Osteoblast (primary cell): ENCODE measurements around the gene AMOTL1. TPM values are rescaled to one million over a fixed set of nuclear protein-coding genes. Genes with fewer than 3 reads are reported as not detected.

Source experiments
- DNase-seq: peaks from one replicate; pipeline ENCODE4 v3.0.0; 2011; ENCODE audit warnings: low spot score, mixed read lengths; ENCODE audit not compliant: insufficient read length; ENCODE audit errors: missing footprints
- H2AFZ ChIP-seq: 2 replicates; pipeline ENCODE4 v1.6.0; 2011; ENCODE audit warnings: mild to moderate bottlenecking, low read length
- H3K27ac ChIP-seq: 2 replicates; pipeline ENCODE4 v1.5.1; 2011; ENCODE audit warnings: mild to moderate bottlenecking, low read depth, low read length, moderate library complexity
- H3K27me3 ChIP-seq: 2 replicates; pipeline ENCODE4 v1.6.0; 2012; ENCODE audit warnings: mild to moderate bottlenecking, control low read depth, inconsistent platforms, low read length, moderate library complexity; ENCODE audit not compliant: insufficient read depth
- H3K36me3 ChIP-seq: 2 replicates; pipeline ENCODE4 v1.5.1; 2011; ENCODE audit warnings: mild to moderate bottlenecking, low read length, control low read depth, moderate library complexity; ENCODE audit not compliant: insufficient read depth
- H3K4me1 ChIP-seq: 2 replicates; pipeline ENCODE4 v1.5.1; 2011; ENCODE audit warnings: mild to moderate bottlenecking, low read length, control low read depth, moderate library complexity; ENCODE audit not compliant: insufficient read depth
- H3K4me2 ChIP-seq: 2 replicates; pipeline ENCODE4 v1.6.0; 2011; ENCODE audit warnings: mild to moderate bottlenecking, low read length; ENCODE audit not compliant: insufficient read depth
- H3K4me3 ChIP-seq: fragments of 200-600 bp; sonication (generic); 3 replicates; pipeline ENCODE4 v1.5.1; 2012; ENCODE audit warnings: mild to moderate bottlenecking, low read length, inconsistent platforms; ENCODE audit not compliant: insufficient read depth
- H3K79me2 ChIP-seq: 2 replicates; pipeline ENCODE4 v1.6.0; 2012; ENCODE audit warnings: mild to moderate bottlenecking, low read length, control low read depth, inconsistent platforms; ENCODE audit not compliant: insufficient read depth
- H3K9me3 ChIP-seq: 2 replicates; pipeline ENCODE4 v1.5.1; 2011; ENCODE audit warnings: low read depth, low read length, control low read depth
- H4K20me1 ChIP-seq: 2 replicates; pipeline ENCODE4 v1.6.0; 2012; ENCODE audit warnings: mild to moderate bottlenecking, low read length, control low read depth; ENCODE audit not compliant: insufficient read depth
- total RNA-seq: library from RNA; depleted of rRNA; stranded (reverse); fragments of >200 nt; gene quantifications from 2 replicates; pipeline ENCODE4 v1.2.3, GENCODE V29; 2012
- TF ChIP-seq, protein P1 (sequence below): IDR thresholded peaks from 2 replicates; pipeline ENCODE4 v1.5.1; 2011; ENCODE audit warnings: mild to moderate bottlenecking, low read depth, low read length, moderate library complexity; ENCODE audit errors: extremely low read depth

The AMOTL1 gene
- total RNA-seq, 1 donor, result 53.6 TPM

DNA sequence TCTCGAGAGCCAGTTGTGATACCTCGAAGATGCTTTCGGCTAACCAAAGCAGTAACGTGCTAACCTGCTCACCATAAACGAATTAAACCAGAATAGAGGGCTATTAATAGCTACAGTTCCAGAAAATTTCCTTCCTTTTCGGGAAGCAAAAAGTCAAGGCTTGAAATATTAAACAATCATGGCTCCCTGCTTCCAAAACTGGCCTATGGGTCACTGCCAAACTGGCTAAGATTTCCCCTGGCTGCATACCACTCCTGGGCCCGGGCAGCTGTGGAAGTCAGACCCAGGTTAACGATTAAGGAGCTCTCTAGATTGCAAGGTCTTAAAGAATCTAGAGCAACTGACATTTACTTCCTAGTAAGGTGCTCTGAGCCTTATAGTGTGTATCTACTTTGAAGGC lies 1.7 kb downstream of the AMOTL1 start:
- no peaks in the 10 kb centered on the region for H3K36me3 ChIP-seq
- no peak for DNase-seq
- peaks cover 17% of the 10 kb centered on the region for H3K4me1 ChIP-seq
- H3K27ac ChIP-seq, result peak overlapping the region; percentile 74
- H2AFZ ChIP-seq, result peak overlapping the region; percentile 78
- H3K27me3 ChIP-seq, result no peaks in the 10 kb centered on the region
- peak overlapping the region; percentile 91 for H3K4me3 ChIP-seq
- peaks cover 15% of the 10 kb centered on the region for H4K20me1 ChIP-seq
- TF ChIP-seq, protein P1, sequence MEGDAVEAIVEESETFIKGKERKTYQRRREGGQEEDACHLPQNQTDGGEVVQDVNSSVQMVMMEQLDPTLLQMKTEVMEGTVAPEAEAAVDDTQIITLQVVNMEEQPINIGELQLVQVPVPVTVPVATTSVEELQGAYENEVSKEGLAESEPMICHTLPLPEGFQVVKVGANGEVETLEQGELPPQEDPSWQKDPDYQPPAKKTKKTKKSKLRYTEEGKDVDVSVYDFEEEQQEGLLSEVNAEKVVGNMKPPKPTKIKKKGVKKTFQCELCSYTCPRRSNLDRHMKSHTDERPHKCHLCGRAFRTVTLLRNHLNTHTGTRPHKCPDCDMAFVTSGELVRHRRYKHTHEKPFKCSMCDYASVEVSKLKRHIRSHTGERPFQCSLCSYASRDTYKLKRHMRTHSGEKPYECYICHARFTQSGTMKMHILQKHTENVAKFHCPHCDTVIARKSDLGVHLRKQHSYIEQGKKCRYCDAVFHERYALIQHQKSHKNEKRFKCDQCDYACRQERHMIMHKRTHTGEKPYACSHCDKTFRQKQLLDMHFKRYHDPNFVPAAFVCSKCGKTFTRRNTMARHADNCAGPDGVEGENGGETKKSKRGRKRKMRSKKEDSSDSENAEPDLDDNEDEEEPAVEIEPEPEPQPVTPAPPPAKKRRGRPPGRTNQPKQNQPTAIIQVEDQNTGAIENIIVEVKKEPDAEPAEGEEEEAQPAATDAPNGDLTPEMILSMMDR, result no peak
- no peaks in the 10 kb centered on the region for H3K9me3 ChIP-seq
- peak overlapping the region; percentile 93 for H3K4me2 ChIP-seq
- peaks cover 61% of the 10 kb centered on the region for H3K79me2 ChIP-seq

DNA sequence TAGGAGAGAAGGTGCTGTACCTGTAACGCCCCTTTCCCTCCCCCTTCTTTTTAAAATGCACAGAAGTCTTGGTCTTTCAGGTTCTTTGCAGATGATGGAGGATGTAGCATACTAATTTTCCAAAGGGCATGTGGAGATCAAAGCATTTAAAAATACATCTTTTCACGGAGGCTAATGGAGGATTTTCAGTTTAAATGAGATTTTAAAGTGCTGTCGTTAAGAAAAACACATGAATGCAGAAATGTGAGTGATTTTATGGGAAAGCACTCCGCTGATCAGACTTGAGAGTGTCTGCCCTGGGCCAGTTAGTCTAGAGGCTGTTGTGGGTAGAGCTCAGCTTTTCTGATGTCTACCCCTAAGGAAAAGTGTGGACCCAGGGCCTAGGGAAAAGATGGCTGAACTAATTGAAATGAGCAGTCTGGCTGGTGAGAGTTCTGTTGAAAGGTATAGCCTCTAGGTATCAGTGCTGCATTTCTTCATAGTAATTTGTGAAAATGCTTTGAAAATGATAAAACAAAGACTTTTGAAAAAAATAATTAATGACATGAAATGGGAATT lies 2.5 kb downstream of the AMOTL1 start:
- peak overlapping the region; percentile 91 for H3K4me3 ChIP-seq
- H3K27me3 ChIP-seq, result no peaks in the 10 kb centered on the region
- peaks cover 17% of the 10 kb centered on the region for H3K4me1 ChIP-seq
- peaks cover 69% of the 10 kb centered on the region for H3K79me2 ChIP-seq
- H3K9me3 ChIP-seq, result no peaks in the 10 kb centered on the region
- TF ChIP-seq, protein P1, result no peak
- no peaks in the 10 kb centered on the region for H3K36me3 ChIP-seq
- peaks cover 15% of the 10 kb centered on the region for H4K20me1 ChIP-seq
- H3K4me2 ChIP-seq, result peak overlapping the region; percentile 93
- H2AFZ ChIP-seq, result no peak overlapping the region
- DNase-seq, result no peak
- no peak overlapping the region for H3K27ac ChIP-seq

DNA sequence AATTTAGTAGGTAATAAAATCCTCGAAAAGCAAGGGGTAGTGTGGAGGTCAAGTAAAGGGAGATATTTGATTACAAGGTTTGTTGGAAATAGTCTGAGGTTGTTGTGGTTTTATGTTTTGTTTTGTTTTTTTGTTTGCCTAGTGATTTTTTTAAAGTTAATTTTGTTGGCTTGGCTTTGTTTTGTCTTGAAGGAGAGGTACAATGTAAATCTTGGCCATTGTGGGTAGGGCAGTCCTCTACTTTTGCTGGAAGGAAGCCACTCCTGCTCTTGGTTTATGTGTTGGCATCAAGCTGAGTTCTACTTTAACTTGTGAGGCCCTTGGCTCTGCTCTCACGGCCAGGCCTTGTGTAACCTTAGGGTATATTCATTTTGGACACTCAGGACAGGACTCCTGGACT lies 3.2 kb downstream of the AMOTL1 start:
- no peak overlapping the region for H2AFZ ChIP-seq
- H4K20me1 ChIP-seq, result peaks cover 18% of the 10 kb centered on the region
- no peak overlapping the region for H3K27ac ChIP-seq
- peaks cover 76% of the 10 kb centered on the region for H3K79me2 ChIP-seq
- no peak for DNase-seq
- H3K4me2 ChIP-seq, result peak overlapping the region; percentile 21
- TF ChIP-seq, protein P1, result no peak
- H3K27me3 ChIP-seq, result no peaks in the 10 kb centered on the region
- no peak overlapping the region for H3K4me3 ChIP-seq
- H3K9me3 ChIP-seq, result no peaks in the 10 kb centered on the region
- H3K36me3 ChIP-seq, result no peaks in the 10 kb centered on the region
- H3K4me1 ChIP-seq, result peaks cover 21% of the 10 kb centered on the region

DNA sequence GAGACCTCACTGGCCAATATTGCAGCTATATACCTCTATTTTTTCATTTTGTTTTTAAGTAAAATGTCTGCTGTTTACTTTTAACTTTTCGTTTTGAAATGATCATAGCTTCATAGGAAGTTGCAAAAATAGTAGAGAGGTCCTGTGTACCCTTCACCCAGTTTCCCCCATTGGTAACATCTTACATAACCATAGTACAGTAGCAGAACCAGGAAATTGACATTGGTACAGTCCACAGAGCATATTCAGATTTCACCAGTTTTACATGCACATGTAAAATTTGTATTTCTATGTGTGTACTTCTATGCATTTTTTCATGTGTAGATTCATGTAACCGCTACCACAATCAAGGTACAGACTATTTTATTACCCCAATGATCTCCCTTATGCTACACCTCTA lies 3.8 kb downstream of the AMOTL1 start:
- Histone ChIP-seq H3K36me3 (no peaks in the 10 kb centered on the region), H3K4me1 (peaks cover 26% of the 10 kb centered on the region), H2AFZ (no peak overlapping the region), H3K9me3 (no peaks in the 10 kb centered on the region), H3K27me3 (no peaks in the 10 kb centered on the region), H4K20me1 (peaks cover 18% of the 10 kb centered on the region), H3K79me2 (peaks cover 82% of the 10 kb centered on the region), H3K27ac (no peak overlapping the region), H3K4me2 (no peak overlapping the region), H3K4me3 (no peak overlapping the region)
- no peak for DNase-seq
- TF ChIP-seq, protein P1, result no peak
